T-helper 17 cell (primary cell): Measurements from ENCODE around the gene MSRB3. TPM values are rescaled to one million over a fixed set of nuclear protein-coding genes. Genes with fewer than 3 reads are reported as not detected.

Experiments used
- ATAC-seq: fragments of 150-1000 bp; cut with Tn5 transposase; 2 replicates; pipeline ENCODE4 v1.10.0; 2021; ENCODE audit warnings: mild to moderate bottlenecking, moderate library complexity
- DNase-seq, 3 donors: peaks; one replicate each; pipeline versions ENCODE4 v3.0.0 to v3.0.0-alpha.2; 2020 to 2021
- H3K9me3 ChIP-seq: one replicate; pipeline ENCODE4 v1.7.0; 2013; ENCODE audit warnings: low read length, mild to moderate bottlenecking; ENCODE audit not compliant: control insufficient read depth, poor library complexity, severe bottlenecking
- H3K27ac Mint-ChIP-seq: one replicate; pipeline ENCODE4 v1.8.0; 2022; ENCODE audit warnings: mild to moderate bottlenecking, moderate library complexity, mixed read lengths
- H3K27me3 Mint-ChIP-seq: one replicate; pipeline ENCODE4 v1.8.0; 2022; ENCODE audit warnings: mixed read lengths
- H3K36me3 Mint-ChIP-seq: one replicate; pipeline ENCODE4 v1.8.0; 2022; ENCODE audit warnings: low read depth, mixed read lengths
- H3K4me1 Mint-ChIP-seq: one replicate; pipeline ENCODE4 v1.8.0; 2022; ENCODE audit warnings: mild to moderate bottlenecking, mixed read lengths
- H3K4me3 Mint-ChIP-seq: one replicate; pipeline ENCODE4 v1.8.0; 2022; ENCODE audit warnings: mild to moderate bottlenecking, moderate library complexity, mixed read lengths
- total RNA-seq, 4 donors: library from RNA in 2 of 4; stranded (reverse) in 2 of 4; gene quantifications; one replicate each; pipeline ENCODE4 v1.2.3 and lab custom pipeline; 2022 to 2026

The MSRB3 gene
- total RNA-seq, 2 donors from 2014 or later, result 0.22 to 5.9 TPM

- Mint-ChIP-seq H3K4me3 (no peak overlapping the region), H3K4me1 (no peaks in the 10 kb centered on the region), H3K36me3 (peaks cover 3% of the 10 kb centered on the region), H3K27ac (no peak overlapping the region), H3K27me3 (peaks cover 21% of the 10 kb centered on the region)
- DNase-seq (no peak), ATAC-seq (no peak)
- H3K9me3 ChIP-seq, result no peaks in the 10 kb centered on the region
Observed at GRCh38 chr12:65318186-65318685, 39.8 kb downstream of the MSRB3 start.

GRCh38 chr12:65319688-65320200 lies 41.3 kb downstream of the MSRB3 start:
- Mint-ChIP-seq H3K4me1 (no peaks in the 10 kb centered on the region), H3K27ac (no peak overlapping the region), H3K27me3 (peaks cover 24% of the 10 kb centered on the region), H3K4me3 (no peak overlapping the region), H3K36me3 (peaks cover 3% of the 10 kb centered on the region)
- ATAC-seq (no peak), DNase-seq (no peak)
- no peaks in the 10 kb centered on the region for H3K9me3 ChIP-seq

- Mint-ChIP-seq H3K27ac (no peak overlapping the region), H3K4me3 (no peak overlapping the region), H3K4me1 (no peaks in the 10 kb centered on the region), H3K27me3 (peaks cover 30% of the 10 kb centered on the region), H3K36me3 (peaks cover 3% of the 10 kb centered on the region)
- no peaks in the 10 kb centered on the region for H3K9me3 ChIP-seq
- ATAC-seq (no peak), DNase-seq (no peak)
Observed at GRCh38 chr12:65323070-65323469, 44.6 kb downstream of the MSRB3 start.

DNA sequence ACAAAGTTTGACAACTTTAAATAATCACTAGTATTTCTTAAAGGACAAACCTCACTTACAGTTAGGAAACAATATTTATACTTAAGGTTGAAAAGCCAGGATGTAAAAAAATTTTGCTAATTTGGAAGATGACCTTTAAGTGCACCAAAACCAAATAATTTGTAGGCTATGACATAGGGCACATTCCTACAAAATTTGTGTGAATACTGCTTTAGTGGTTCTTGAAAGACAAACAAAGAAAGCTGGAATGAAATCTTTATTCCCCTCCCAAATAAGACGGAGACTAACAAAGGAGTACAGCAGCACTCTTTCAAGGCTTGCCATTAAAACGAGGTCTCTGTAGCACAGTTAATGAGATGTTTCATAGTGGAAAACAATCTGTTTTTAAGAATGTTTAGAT lies 45.6 kb downstream of the MSRB3 start:
- no peak overlapping the region for H3K4me3 Mint-ChIP-seq
- no peaks in the 10 kb centered on the region for H3K4me1 Mint-ChIP-seq
- ATAC-seq (no peak), DNase-seq (no peak)
- peaks cover 30% of the 10 kb centered on the region for H3K27me3 Mint-ChIP-seq
- H3K9me3 ChIP-seq, result no peaks in the 10 kb centered on the region
- peaks cover 3% of the 10 kb centered on the region for H3K36me3 Mint-ChIP-seq
- H3K27ac Mint-ChIP-seq, result no peak overlapping the region

DNA sequence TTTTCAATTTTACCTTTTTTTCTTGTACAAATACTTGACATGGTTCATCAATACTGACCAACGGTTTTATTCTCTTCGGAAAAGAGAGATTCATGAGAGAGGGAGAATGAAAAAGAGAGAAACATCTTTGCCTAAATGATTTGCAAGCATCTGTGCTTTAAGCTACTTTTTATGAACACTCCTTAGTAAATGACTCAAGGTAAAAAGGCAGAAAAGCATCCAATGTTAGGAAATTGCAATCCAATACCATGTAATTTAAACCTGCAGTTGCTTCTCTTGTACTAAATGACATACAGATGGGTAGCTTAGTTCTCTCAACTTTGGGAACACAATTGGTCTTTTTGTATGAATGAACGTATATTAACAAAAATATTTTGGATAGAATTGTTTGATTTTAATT lies 46.1 kb downstream of the MSRB3 start:
- Mint-ChIP-seq H3K4me3 (no peak overlapping the region), H3K4me1 (no peaks in the 10 kb centered on the region), H3K27ac (no peak overlapping the region), H3K36me3 (peaks cover 3% of the 10 kb centered on the region), H3K27me3 (peaks cover 30% of the 10 kb centered on the region)
- ATAC-seq (no peak), DNase-seq (no peak)
- no peaks in the 10 kb centered on the region for H3K9me3 ChIP-seq

- H3K36me3 Mint-ChIP-seq, result peaks cover 3% of the 10 kb centered on the region
- H3K4me1 Mint-ChIP-seq, result no peaks in the 10 kb centered on the region
- no peak for ATAC-seq
- no peak overlapping the region for H3K4me3 Mint-ChIP-seq
- no peak overlapping the region for H3K27ac Mint-ChIP-seq
- peaks cover 34% of the 10 kb centered on the region for H3K27me3 Mint-ChIP-seq
- H3K9me3 ChIP-seq, result no peaks in the 10 kb centered on the region
- no peak for DNase-seq
Observed at GRCh38 chr12:65325183-65325582, 46.7 kb downstream of the MSRB3 start.

DNA sequence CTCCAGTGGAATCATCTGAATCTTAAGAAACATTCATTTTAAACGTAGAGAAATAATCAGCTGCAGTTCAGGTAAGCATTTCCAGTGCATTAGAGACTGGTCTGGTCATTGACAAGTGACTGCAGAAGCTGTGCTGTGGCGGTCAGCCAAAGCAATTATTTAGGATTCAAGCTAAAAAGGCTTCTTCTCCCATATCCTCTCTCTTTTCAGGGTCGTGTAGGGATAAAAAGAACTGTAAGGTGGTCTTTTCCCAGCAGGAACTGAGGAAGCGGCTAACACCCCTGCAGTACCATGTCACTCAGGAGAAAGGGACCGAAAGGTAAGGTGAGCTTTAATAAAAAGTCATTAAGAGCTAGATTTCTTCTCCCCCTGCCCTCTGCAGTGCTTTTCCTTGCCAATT lies 48.1 kb downstream of the MSRB3 start:
- H3K27me3 Mint-ChIP-seq, result peaks cover 34% of the 10 kb centered on the region
- H3K4me3 Mint-ChIP-seq, result no peak overlapping the region
- H3K27ac Mint-ChIP-seq, result no peak overlapping the region

GRCh38 chr12:65327207-65328076 lies 49.0 kb downstream of the MSRB3 start:
- H3K4me1 Mint-ChIP-seq, result no peaks in the 10 kb centered on the region
- no peak for ATAC-seq
- H3K4me3 Mint-ChIP-seq, result no peak overlapping the region
- no peak for DNase-seq
- H3K27me3 Mint-ChIP-seq, result peaks cover 31% of the 10 kb centered on the region
- no peaks in the 10 kb centered on the region for H3K9me3 ChIP-seq
- H3K36me3 Mint-ChIP-seq, result no peaks in the 10 kb centered on the region
- H3K27ac Mint-ChIP-seq, result no peak overlapping the region

More for the DNA sequence above, 48.1 kb downstream of the MSRB3 start:
- H3K36me3 Mint-ChIP-seq, result no peaks in the 10 kb centered on the region
- ATAC-seq, result no peak
- no peak for DNase-seq
- H3K4me1 Mint-ChIP-seq, result no peaks in the 10 kb centered on the region
- H3K9me3 ChIP-seq, result no peaks in the 10 kb centered on the region

- Mint-ChIP-seq H3K4me3 (no peak overlapping the region), H3K36me3 (no peaks in the 10 kb centered on the region), H3K27ac (no peak overlapping the region), H3K27me3 (peaks cover 43% of the 10 kb centered on the region), H3K4me1 (no peaks in the 10 kb centered on the region)
- ATAC-seq, result no peak
- no peaks in the 10 kb centered on the region for H3K9me3 ChIP-seq
- no peak for DNase-seq
Observed at GRCh38 chr12:65329721-65330120, 51.2 kb downstream of the MSRB3 start.

DNA sequence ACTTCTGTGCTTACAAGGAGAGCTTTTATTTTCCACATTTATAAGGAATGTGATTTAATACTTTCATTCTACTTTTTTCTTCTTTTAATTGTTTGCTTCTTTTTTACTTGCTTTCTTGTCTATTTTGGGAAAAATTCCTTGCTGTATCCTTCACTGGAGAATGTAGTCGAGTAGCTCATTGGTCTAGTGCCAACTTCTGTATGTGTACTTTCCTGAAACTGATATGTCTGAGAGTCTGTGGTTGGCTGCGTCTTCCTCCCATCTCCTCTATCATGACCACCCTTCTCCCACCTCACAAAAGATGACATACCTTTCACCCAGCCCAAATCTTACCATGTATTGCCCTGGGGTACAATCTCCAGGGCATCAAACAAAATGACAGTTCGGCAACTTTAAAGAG lies 51.8 kb downstream of the MSRB3 start:
- no peaks in the 10 kb centered on the region for H3K36me3 Mint-ChIP-seq
- DNase-seq (no peak), ATAC-seq (no peak)
- H3K4me3 Mint-ChIP-seq, result no peak overlapping the region
- no peaks in the 10 kb centered on the region for H3K9me3 ChIP-seq
- no peaks in the 10 kb centered on the region for H3K4me1 Mint-ChIP-seq
- H3K27me3 Mint-ChIP-seq, result peaks cover 47% of the 10 kb centered on the region
- H3K27ac Mint-ChIP-seq, result no peak overlapping the region

DNA sequence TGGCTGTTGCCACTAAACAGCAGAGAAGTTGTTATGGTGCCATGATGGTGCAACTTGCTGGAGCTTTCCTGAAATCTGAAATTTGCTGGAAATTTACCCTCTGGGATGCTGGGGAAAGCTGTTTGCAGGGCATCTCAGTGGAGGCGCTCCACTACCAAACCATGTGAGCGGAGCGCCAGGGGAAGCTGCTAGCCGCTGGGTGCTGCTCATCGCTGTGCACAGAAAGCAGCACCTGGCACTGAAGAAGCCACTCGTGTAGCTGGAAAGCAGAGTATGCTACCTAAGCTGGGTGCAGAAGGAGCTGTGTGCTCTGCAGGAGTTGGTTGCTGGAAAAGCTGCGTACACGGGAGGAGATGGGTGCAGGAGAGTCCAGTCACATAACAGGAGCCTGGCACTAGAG lies 53.0 kb downstream of the MSRB3 start:
- no peak for DNase-seq
- Mint-ChIP-seq H3K27me3 (peaks cover 47% of the 10 kb centered on the region), H3K4me3 (no peak overlapping the region), H3K4me1 (no peaks in the 10 kb centered on the region), H3K36me3 (no peaks in the 10 kb centered on the region), H3K27ac (no peak overlapping the region)
- H3K9me3 ChIP-seq, result no peaks in the 10 kb centered on the region
- ATAC-seq, result no peak

DNA sequence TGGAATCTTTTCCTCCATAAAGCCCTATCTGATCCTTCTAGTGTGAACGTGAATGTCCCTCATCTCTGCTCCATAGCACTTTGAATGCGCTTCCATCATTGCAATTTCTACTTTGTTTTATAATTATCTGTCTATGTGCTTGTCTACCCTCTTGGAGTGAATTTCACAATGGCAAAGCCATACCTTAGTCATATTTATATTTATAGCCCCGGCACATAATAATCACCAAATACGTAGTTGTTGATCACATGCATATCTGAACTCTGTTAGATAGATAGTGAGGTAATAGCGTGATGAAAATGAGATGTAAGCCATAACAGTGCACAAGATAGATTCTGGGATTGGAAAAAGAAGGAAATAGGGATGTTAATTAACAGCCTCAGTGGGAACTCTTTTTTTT lies 55.2 kb downstream of the MSRB3 start:
- DNase-seq, result no peak
- H3K27ac Mint-ChIP-seq, result no peak overlapping the region
- H3K4me3 Mint-ChIP-seq, result no peak overlapping the region
- peaks cover 37% of the 10 kb centered on the region for H3K27me3 Mint-ChIP-seq
- no peaks in the 10 kb centered on the region for H3K36me3 Mint-ChIP-seq
- H3K4me1 Mint-ChIP-seq, result no peaks in the 10 kb centered on the region
- ATAC-seq, result no peak
- no peaks in the 10 kb centered on the region for H3K9me3 ChIP-seq

- Mint-ChIP-seq H3K4me3 (no peak overlapping the region), H3K4me1 (no peaks in the 10 kb centered on the region), H3K36me3 (no peaks in the 10 kb centered on the region), H3K27ac (no peak overlapping the region), H3K27me3 (peaks cover 37% of the 10 kb centered on the region)
- no peak for ATAC-seq
- no peak for DNase-seq
- no peaks in the 10 kb centered on the region for H3K9me3 ChIP-seq
Observed at GRCh38 chr12:65334521-65334920, 56.0 kb downstream of the MSRB3 start.
